IPS DF 6.9 (cell line): Measurements from ENCODE around the gene CDK8.
"Not testable (repeated sequence)": the region's sequence is repeated elsewhere in the genome, so short reads cannot be mapped to it uniquely, and the experiment has no call there.

Experiments
- DNase-seq: peaks from one replicate; pipeline ENCODE4 v3.0.0-alpha.2; 2013; ENCODE audit warnings: low read depth, low spot score
- H3K27ac ChIP-seq: one replicate; pipeline ENCODE4 v1.5.1; 2013; ENCODE audit warnings: low read length, control low read depth
- H3K27me3 ChIP-seq: 2 replicates; pipeline ENCODE4 v1.6.1; 2013; ENCODE audit warnings: mild to moderate bottlenecking, low read length; ENCODE audit not compliant: control insufficient read depth, insufficient read depth
- H3K36me3 ChIP-seq: 2 replicates; pipeline ENCODE4 v1.6.1; 2013; ENCODE audit warnings: low read length; ENCODE audit not compliant: control insufficient read depth, insufficient read depth
- H3K4me1 ChIP-seq: 2 replicates; pipeline ENCODE4 v1.6.1; 2013; ENCODE audit warnings: low read length; ENCODE audit not compliant: control insufficient read depth, insufficient read depth
- H3K4me3 ChIP-seq: 2 replicates; pipeline ENCODE4 v1.5.1; 2013; ENCODE audit warnings: mild to moderate bottlenecking, low read length
- H3K9me3 ChIP-seq: 2 replicates; pipeline ENCODE4 v1.6.1; 2013; ENCODE audit warnings: low read length, inconsistent platforms; ENCODE audit not compliant: control insufficient read depth, insufficient read depth
- WGBS: extraction: QIAGEN DNeasy Blood & Tissue Kit; methylation state at CpG from one replicate; pipeline ENCODE4 v1.1.7; 2013; ENCODE audit warnings: mixed read lengths, missing lambda C conversion rate; ENCODE audit not compliant: insufficient read length, insufficient coverage; 5-methylcytosine and 5-hydroxymethylcytosine counted together

CDK8 gene

DNA sequence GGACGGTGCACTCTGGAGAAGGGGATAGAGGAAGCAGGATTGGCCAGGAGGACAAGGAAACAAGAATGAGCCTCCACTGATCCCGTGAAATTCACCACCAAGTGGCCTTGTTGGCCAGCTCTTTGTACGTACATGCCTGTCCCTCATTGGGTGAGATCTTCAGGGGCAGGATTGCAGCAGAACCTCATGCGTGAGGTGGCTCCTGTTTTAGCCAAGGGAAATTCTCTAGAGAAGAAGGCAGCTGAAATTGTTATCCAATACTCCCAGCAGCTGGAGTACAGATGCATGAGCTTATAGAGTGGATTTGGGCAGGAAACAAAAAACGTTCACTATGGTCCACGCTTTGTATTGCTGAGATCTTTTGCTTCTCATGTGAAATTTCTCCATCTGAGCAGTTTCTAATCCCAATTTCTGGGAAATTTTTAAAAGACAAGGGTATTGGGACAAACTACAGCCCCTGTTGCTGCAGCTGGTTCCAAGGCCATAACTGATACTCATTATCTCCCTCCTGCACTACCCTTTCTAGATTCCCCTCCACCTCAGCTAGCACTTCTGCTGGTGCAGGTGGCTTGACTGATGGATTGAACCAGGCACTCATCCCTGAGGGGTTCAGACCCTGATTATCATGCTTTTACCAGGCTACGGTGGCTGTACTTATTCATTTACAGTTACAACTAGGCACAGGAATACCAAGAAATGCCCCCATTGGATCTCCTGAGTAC is 27.9 kb upstream of the CDK8 start:
- no peak for DNase-seq
- Histone ChIP-seq H3K4me3 (no peak overlapping the region), H3K4me1 (no peaks in the 10 kb centered on the region), H3K36me3 (no peaks in the 10 kb centered on the region), H3K9me3 (no peaks in the 10 kb centered on the region), H3K27ac (no peak overlapping the region), H3K27me3 (no peaks in the 10 kb centered on the region)
- no CpG with 5 or more reads among the region's 7 CpGs for WGBS

DNA sequence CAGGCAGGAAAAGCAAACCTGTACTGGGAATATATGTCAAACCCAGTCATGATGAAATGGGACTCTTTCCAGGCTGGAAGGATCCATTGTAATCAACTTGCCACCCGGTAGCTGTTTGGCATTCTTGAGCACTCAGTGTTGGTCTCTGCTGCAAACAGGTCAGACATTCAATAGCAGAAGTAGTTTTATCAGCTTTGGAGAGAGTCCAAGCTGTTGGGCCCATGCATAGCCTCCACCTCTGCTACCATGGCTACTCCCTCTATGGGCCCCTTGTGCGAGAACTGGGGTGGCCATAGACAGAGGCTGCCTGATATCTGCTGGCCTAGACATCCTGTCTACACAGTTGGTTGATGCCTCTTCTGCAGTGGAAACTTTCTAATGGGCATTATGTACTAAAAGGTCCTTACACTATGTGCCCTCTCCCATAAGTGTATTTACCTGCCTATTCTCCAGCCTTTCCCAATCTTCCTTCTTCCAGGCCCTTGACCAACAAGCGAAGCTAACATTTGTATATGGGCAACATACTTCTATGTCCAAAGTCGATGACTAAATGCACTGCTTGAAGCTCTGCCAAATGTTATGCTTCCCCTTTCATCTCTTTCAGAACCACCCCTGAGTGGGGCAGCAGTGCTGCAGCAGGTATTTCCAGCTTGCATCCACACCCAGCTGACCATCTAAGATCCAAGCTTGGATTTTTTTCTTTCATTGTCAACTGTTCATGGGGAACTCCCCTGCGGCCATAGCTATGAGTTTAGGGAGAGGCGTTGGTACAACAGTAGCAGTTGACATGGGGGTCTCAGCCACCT is 26.6 kb upstream of the CDK8 start:
- H3K36me3 ChIP-seq, result no peaks in the 10 kb centered on the region
- no peak overlapping the region for H3K27ac ChIP-seq
- no peak overlapping the region for H3K4me3 ChIP-seq
- no peaks in the 10 kb centered on the region for H3K9me3 ChIP-seq
- H3K27me3 ChIP-seq, result no peaks in the 10 kb centered on the region
- no peaks in the 10 kb centered on the region for H3K4me1 ChIP-seq
- no CpG with 5 or more reads among the region's 6 CpGs for WGBS
- DNase-seq, result no peak

DNA sequence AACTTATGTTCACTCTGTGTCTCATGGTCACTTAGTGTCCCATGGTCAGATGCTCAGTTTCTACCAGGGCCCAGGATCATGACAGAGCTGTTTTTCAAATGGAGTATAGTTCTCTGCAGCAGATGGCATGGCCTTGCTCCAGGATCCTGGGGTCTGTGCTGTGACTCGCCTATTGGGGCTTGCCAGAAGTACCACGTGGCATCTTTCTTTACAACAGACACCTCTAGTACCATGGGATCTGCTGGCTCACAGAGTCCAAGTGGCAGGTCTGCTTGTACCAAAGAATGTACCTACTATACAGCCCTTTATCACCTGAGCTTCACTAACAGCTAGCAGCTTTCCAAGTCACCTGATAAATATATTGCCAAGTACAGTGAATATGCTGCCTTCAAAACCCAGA is 25.8 kb upstream of the CDK8 start:
- no peaks in the 10 kb centered on the region for H3K9me3 ChIP-seq
- H3K4me1 ChIP-seq, result no peaks in the 10 kb centered on the region
- no peak overlapping the region for H3K4me3 ChIP-seq
- no peak for DNase-seq
- no peaks in the 10 kb centered on the region for H3K36me3 ChIP-seq
- WGBS, result no CpG with 5 or more reads among the region's 2 CpGs
- H3K27me3 ChIP-seq, result no peaks in the 10 kb centered on the region
- H3K27ac ChIP-seq, result no peak overlapping the region

DNA sequence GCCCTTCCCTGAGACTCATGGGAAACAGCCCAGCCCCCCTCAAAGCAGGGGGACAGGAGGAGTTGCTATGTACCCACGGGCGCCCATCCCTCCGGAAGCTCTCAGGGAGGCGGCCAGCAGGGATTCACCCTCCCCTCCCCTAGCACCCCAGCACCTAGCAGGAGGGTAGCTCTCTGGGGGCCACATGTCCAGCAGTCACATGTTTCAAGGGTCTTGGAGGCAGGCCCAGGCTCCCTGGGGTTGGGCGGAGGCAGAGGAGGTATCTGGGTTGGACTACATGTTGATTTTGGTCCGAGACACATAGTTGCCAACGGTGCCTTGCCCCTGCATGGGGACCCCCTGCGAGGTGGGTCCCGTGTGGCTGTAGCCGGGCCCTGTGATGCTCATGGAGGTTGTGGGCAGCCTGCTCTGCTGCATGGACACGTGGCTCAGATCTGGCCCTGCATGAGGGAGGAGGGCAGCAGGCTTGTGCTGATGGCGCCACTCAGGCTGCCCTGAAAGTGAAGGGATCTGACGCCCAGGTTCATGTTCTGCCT is 24.8 kb upstream of the CDK8 start:
- no peaks in the 10 kb centered on the region for H3K9me3 ChIP-seq
- H3K27me3 ChIP-seq, result no peaks in the 10 kb centered on the region
- DNase-seq, result no peak
- WGBS, result no CpG with 5 or more reads among the region's 13 CpGs
- H3K4me3 ChIP-seq, result no peak overlapping the region
- no peak overlapping the region for H3K27ac ChIP-seq
- no peaks in the 10 kb centered on the region for H3K4me1 ChIP-seq
- H3K36me3 ChIP-seq, result no peaks in the 10 kb centered on the region

DNA sequence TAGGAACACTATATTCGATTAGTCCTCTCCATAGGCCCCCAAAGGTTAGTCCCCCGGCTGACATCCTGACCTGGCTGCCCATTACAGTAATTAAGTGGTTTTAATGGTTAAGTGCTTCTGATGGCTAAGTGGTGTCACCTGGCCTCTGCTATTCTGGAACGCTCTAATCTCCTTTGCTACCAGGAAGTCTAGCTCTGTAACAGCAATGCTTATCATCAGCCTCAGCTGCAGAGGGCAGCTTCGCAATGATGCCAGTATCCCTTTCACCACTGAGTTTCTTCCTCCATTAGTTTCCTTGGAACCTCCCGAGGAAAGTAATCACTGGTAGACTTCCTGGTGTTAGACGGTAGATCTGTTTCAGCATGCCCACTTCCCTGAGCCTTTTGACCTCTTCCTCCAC is 23.2 kb upstream of the CDK8 start:
- H3K36me3 ChIP-seq, result no peaks in the 10 kb centered on the region
- H3K4me3 ChIP-seq, result no peak overlapping the region
- no peaks in the 10 kb centered on the region for H3K27me3 ChIP-seq
- H3K27ac ChIP-seq, result no peak overlapping the region
- no peak for DNase-seq
- no CpG with 5 or more reads among the region's 6 CpGs for WGBS
- no peaks in the 10 kb centered on the region for H3K9me3 ChIP-seq
- H3K4me1 ChIP-seq, result no peaks in the 10 kb centered on the region

DNA sequence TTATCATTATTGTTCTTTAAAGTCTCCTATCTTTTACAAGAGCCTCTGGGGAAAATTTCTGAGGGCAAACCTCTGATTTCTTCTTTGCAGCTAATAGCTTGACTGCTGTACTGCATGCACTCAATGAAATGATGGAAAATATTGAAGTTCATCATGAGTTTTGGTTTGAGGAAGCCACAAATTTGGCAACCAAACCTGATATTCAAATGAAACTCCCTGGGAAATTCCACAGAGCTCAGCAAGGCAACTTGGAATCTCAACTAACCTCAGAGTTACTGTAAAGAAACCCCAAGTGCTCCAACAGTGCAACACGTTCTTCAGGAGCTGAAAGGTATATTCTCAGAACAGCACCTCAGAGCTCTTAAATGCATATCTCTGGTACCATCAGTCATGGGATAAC is 17.6 kb upstream of the CDK8 start:
- Histone ChIP-seq H3K36me3 (no peaks in the 10 kb centered on the region), H3K9me3 (no peaks in the 10 kb centered on the region), H3K27ac (no peak overlapping the region), H3K27me3 (no peaks in the 10 kb centered on the region), H3K4me1 (no peaks in the 10 kb centered on the region), H3K4me3 (no peak overlapping the region)
- WGBS, result no CpG with 5 or more reads among the region's 1 CpG
- DNase-seq, result no peak

DNA sequence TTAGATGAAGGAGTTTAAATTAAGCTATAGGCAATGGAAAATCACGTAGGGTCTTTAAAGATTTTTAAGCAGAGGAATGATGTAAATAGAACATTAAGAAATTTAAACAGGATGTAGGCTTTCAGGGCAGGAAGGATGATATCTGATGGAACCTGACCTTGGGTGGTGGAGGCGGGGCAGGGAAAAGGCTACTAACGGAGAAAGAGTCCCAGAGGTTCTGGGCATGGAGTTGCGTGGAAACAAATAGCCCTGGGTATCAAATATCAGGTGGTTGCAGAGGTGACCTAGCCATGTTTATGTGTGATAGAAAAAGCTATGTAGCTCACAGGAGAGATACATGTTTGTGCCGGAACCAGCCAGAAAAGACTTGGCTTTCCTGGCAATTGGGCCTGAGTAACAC is 7.8 kb upstream of the CDK8 start:
- no peak overlapping the region for H3K27ac ChIP-seq
- no CpG with 5 or more reads among the region's 5 CpGs for WGBS
- DNase-seq, result no peak
- H3K36me3 ChIP-seq, result no peaks in the 10 kb centered on the region
- no peak overlapping the region for H3K4me3 ChIP-seq
- H3K9me3 ChIP-seq, result no peaks in the 10 kb centered on the region
- no peaks in the 10 kb centered on the region for H3K4me1 ChIP-seq
- no peaks in the 10 kb centered on the region for H3K27me3 ChIP-seq

DNA sequence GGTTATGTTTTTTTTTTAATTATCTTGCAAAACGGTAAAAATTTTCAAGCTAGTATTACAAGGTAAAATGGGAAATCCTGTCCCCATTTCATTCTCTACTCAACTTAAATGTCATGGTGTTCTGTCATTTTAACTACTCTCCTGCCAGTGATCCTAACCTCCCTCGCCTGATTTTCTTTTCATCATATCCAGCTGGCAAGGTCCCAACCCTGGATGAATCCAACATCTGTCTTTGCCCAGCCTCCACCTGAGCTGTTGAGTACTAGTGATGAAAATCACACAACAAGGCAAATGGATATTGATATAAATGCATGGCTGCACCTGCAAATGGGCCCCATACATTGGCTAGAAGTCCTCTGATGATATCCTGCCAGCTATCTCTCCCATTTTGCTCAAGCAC is 6.9 kb upstream of the CDK8 start:
- Histone ChIP-seq H3K4me3 (no peak overlapping the region), H3K27me3 (no peaks in the 10 kb centered on the region), H3K27ac (no peak overlapping the region), H3K4me1 (no peaks in the 10 kb centered on the region), H3K9me3 (no peaks in the 10 kb centered on the region), H3K36me3 (no peaks in the 10 kb centered on the region)
- no CpG with 5 or more reads among the region's 2 CpGs for WGBS
- no peak for DNase-seq

DNA sequence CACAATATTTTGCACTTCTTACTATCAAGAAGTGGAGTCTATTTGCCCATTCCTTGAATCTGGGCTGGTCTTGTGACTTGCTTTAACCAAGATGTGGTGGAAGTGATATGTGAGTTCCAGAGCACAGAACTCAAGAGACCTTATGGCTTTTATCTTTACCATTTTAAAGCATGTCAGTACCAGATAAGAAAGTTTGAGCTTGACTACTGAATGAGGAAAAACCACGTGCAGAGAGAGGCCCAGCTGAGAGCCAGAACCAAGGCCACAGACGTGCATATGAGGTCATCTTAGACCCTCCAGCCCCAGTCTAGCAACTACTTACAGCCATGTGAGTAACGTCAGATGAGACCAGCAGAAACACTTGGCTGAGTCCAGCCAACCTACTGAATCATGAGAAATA is 6.3 kb upstream of the CDK8 start:
- Histone ChIP-seq H3K4me3 (no peak overlapping the region), H3K36me3 (no peaks in the 10 kb centered on the region), H3K27ac (no peak overlapping the region), H3K27me3 (no peaks in the 10 kb centered on the region), H3K4me1 (no peaks in the 10 kb centered on the region), H3K9me3 (no peaks in the 10 kb centered on the region)
- WGBS, result no CpG with 5 or more reads among the region's 3 CpGs
- no peak for DNase-seq

DNA sequence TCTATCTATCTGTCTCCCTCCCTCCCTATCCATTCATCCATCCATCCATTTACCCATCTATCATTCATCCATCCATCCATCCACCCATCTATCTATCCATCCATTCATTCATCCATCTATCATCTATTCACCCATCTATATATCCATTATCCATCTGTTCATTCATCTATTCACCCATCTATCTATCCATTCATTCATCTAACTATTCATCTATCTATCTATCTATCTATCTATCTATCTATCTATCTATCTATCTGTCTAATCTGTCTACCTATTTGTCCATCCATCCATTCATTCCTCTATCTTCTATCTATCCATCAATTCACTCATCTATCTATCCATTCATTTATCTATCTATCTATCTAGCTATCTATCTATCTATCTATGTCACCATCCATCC is 4.4 kb upstream of the CDK8 start:
- no peak overlapping the region for H3K4me3 ChIP-seq
- H3K4me1 ChIP-seq, result no peaks in the 10 kb centered on the region
- no peaks in the 10 kb centered on the region for H3K27me3 ChIP-seq
- no peak for DNase-seq
- H3K27ac ChIP-seq, result no peak overlapping the region
- H3K36me3 ChIP-seq, result no peaks in the 10 kb centered on the region
- H3K9me3 ChIP-seq, result no peaks in the 10 kb centered on the region

DNA sequence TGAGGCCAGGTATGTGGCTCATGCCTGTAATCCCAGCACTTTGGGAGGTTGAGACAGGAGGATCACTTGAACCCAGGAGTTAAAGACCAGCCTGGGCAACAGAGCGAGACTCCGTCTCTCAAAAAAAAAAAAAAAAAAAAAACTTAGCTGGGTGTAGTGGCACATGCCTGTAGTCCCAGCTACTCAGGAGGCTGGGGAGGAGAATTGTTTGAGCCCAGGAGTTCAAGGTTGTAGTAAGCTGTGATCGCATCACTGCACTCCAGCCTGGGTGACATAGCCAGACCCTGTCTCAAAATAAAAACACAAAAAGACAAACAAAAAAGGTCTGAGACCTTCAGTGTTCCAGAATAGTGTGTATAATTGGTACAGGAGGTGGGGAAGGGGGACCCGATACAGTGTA is 1.9 kb upstream of the CDK8 start:
- WGBS, result no CpG with 5 or more reads among the region's 4 CpGs
- not testable (repeated sequence) for H3K27ac ChIP-seq, H3K9me3 ChIP-seq, DNase-seq, H3K4me3 ChIP-seq, H3K36me3 ChIP-seq, H3K27me3 ChIP-seq, H3K4me1 ChIP-seq
